Measurements from ENCODE around the gene ARHGEF5. TPM values are rescaled to one million over a fixed set of nuclear protein-coding genes. Genes with fewer than 3 reads are reported as not detected.
"Not testable (repeated sequence)": the region's sequence is repeated elsewhere in the genome, so short reads cannot be mapped to it uniquely, and the experiment has no call there.

Gene ARHGEF5
- total RNA-seq (2014; rRNA removed; shearing (Covaris generic)) (not detected in 2 replicates), total RNA-seq (2022) (not detected in 2 replicates), Bru-seq, nascent RNA (not detected), BruChase-seq, experiment 1, labeled RNA remaining after a 6-hour chase (percentile 9 among the genes with signal in this experiment), BruChase-seq, experiment 2, labeled RNA remaining after a 2-hour chase (percentile 14 among the genes with signal in this experiment)
- long read RNA-seq = 0 reads

DNA sequence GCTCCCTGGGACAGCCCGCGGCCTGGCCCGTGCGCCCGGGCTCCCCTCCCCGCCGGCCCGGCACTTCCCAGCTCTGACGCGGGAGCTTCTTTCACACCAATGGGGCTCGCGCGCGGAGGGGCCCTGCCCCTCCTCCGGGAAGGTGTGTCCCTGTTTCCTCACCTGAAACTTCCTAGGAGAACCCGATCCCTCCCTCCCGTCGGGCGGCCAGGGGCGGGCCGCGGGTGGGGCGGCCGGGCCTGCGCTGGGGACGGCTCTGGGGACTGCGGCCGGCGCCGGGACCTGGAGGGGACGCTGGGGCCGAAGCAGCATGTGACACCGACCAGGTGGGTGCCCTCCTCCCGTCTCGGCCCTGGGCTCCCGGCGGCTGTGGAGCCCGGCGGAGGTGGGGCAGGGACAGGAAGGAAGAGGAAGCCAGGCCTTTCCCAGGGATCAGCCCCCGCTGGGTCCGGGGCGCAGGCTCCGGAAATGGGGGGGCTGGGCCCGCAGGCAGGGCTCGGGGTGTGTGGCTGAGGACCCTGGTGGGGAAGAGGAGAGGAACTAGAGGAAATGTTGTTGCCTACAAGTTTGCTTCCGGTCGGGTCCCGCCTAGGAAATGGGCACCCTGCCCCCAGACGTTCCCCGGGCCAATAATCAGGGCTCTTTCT, at the start of gene ARHGEF5:
Gene ARHGEF5, plus strand, starts transcription at position 227 of the 647 bp plus-strand sequence. CDS start 7,268 bp downstream, outside the sequence.
- intact Hi-C loops (cut with micrococcal nuclease; ENCODE audit: unreplicated experiment); H3K79me2 ChIP-seq (ENCODE audit: insufficient read depth, low read depth, low read length); H2AFZ ChIP-seq (ENCODE audit: low read length); DNase-seq (ENCODE audit: low spot score); CTCF ChIA-PET (ENCODE audit: unreplicated experiment); H3K4me2 ChIP-seq (ENCODE audit: low read length); H3K9me3 ChIP-seq (ENCODE audit: low read length); H3K27ac ChIP-seq (ENCODE audit: low read depth, low read length, poor library complexity, severe bottlenecking); POLR2A ChIA-PET; H4K20me1 ChIP-seq (ENCODE audit: insufficient read depth, low read length); H3K36me3 ChIP-seq (ENCODE audit: insufficient read depth, low read length); H3K4me1 ChIP-seq (ENCODE audit: insufficient read depth, low read length, poor library complexity, severe bottlenecking); H3K4me3 ChIP-seq (ENCODE audit: low read depth, low read length, poor library complexity, severe bottlenecking); H3K9me2 ChIP-seq (ENCODE audit: insufficient read depth, low read length); BruUV-seq (replicated peaks): not testable (repeated sequence)

DNA sequence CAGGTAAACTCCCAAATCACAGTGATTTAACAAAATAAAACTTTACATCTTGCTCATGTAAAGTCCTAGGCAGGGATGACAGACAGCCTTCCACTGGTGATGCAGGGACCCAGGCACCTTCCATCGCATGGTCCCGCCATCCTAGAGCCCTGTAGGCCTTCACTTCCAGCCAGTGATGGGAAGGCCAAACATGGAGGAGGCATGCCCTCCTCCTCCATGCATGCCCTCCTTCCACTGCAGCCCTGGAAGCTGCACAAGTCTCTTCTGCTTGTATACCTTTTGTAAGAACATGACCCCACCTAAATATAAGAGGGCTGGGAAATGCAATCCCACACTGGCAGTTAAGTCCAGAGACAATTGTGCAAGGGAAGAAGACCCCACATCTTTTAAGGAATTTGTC, 45.5 kb upstream of the ARHGEF5 start:
- H4K20me1 ChIP-seq (ENCODE audit: insufficient read depth, low read length); H3K4me1 ChIP-seq (ENCODE audit: insufficient read depth, low read length, poor library complexity, severe bottlenecking); intact Hi-C loops (cut with micrococcal nuclease; ENCODE audit: unreplicated experiment); H3K27ac ChIP-seq (ENCODE audit: low read depth, low read length, poor library complexity, severe bottlenecking); POLR2A ChIA-PET; H3K79me2 ChIP-seq (ENCODE audit: insufficient read depth, low read depth, low read length); BruUV-seq (replicated peaks); CTCF ChIA-PET (ENCODE audit: unreplicated experiment); H2AFZ ChIP-seq (ENCODE audit: low read length); H3K9me2 ChIP-seq (ENCODE audit: insufficient read depth, low read length); DNase-seq (ENCODE audit: low spot score); H3K9me3 ChIP-seq (ENCODE audit: low read length); H3K4me2 ChIP-seq (ENCODE audit: low read length); H3K36me3 ChIP-seq (ENCODE audit: insufficient read depth, low read length); H3K4me3 ChIP-seq (ENCODE audit: low read depth, low read length, poor library complexity, severe bottlenecking): not testable (repeated sequence)

DNA sequence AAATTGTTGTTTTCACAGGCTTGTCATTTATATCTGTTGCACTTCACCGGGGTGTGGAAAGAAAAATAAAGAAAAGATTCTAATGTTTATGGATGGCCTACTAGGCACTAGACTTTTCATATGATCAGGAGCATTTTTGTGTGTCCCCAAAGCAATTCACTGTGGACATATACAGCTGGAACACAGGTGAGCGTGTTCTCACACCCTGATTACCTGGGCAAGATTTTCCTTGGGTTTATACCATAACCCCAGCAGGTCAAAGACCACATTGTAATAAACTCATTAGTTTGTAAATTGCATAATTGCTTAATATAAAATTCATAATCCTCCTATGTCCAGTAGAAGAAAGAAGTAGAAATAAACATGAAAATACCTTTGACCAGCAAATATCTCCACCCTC, 44.0 kb upstream of the ARHGEF5 start:
- H2AFZ ChIP-seq (ENCODE audit: low read length); POLR2A ChIA-PET; DNase-seq (ENCODE audit: low spot score); H3K9me2 ChIP-seq (ENCODE audit: insufficient read depth, low read length); intact Hi-C loops (cut with micrococcal nuclease; ENCODE audit: unreplicated experiment); H3K36me3 ChIP-seq (ENCODE audit: insufficient read depth, low read length); H3K4me2 ChIP-seq (ENCODE audit: low read length); CTCF ChIA-PET (ENCODE audit: unreplicated experiment); H3K9me3 ChIP-seq (ENCODE audit: low read length); H3K79me2 ChIP-seq (ENCODE audit: insufficient read depth, low read depth, low read length); H3K4me1 ChIP-seq (ENCODE audit: insufficient read depth, low read length, poor library complexity, severe bottlenecking); H3K27ac ChIP-seq (ENCODE audit: low read depth, low read length, poor library complexity, severe bottlenecking); BruUV-seq (replicated peaks); H4K20me1 ChIP-seq (ENCODE audit: insufficient read depth, low read length); H3K4me3 ChIP-seq (ENCODE audit: low read depth, low read length, poor library complexity, severe bottlenecking): not testable (repeated sequence)

DNA sequence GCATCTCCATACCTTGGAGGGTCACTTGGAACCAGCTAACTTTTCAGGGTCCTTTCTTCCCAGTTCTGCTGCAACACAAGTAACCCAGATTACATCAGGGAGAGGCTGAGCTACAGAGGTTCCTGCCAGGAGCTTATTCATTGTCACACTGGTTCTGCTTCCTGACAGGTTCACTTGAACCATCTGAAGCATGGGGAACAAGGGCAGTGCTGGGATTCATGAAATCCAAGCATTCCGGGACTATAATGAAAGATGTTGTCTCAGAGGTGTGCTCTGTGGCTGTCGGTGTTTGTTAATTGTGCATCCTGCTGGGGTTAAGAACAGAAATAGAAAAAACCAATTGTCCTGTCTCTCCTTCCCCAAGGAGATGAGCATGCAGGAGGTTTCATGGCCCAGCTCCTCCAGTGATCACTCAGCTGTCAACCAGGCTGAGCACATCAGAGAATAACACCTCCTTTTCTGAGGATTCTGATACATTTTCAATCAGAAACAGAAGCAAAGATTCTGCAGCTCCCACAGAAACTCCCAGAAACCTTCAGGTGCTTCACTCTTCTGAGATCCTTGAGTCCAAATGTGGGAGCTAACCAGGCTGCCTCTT, 43.2 kb upstream of the ARHGEF5 start, which contains the start of gene OR2A1:
Gene OR2A1, plus strand, starts transcription at position 548 of the 598 bp plus-strand sequence. CDS start 5,706 bp downstream, outside the sequence.
- H3K27ac ChIP-seq (ENCODE audit: low read depth, low read length, poor library complexity, severe bottlenecking); intact Hi-C loops (cut with micrococcal nuclease; ENCODE audit: unreplicated experiment); H3K4me3 ChIP-seq (ENCODE audit: low read depth, low read length, poor library complexity, severe bottlenecking); H3K36me3 ChIP-seq (ENCODE audit: insufficient read depth, low read length); H3K79me2 ChIP-seq (ENCODE audit: insufficient read depth, low read depth, low read length); POLR2A ChIA-PET; CTCF ChIA-PET (ENCODE audit: unreplicated experiment); H2AFZ ChIP-seq (ENCODE audit: low read length); H3K9me3 ChIP-seq (ENCODE audit: low read length); BruUV-seq (replicated peaks); H3K4me2 ChIP-seq (ENCODE audit: low read length); H4K20me1 ChIP-seq (ENCODE audit: insufficient read depth, low read length); DNase-seq (ENCODE audit: low spot score); H3K9me2 ChIP-seq (ENCODE audit: insufficient read depth, low read length); H3K4me1 ChIP-seq (ENCODE audit: insufficient read depth, low read length, poor library complexity, severe bottlenecking): not testable (repeated sequence)

GRCh38 chr7:144317537-144317936, 37.7 kb upstream of the ARHGEF5 start:
- H3K36me3 ChIP-seq (ENCODE audit: insufficient read depth, low read length); H3K9me2 ChIP-seq (ENCODE audit: insufficient read depth, low read length); POLR2A ChIA-PET; intact Hi-C loops (cut with micrococcal nuclease; ENCODE audit: unreplicated experiment); DNase-seq (ENCODE audit: low spot score); H3K9me3 ChIP-seq (ENCODE audit: low read length); H3K27ac ChIP-seq (ENCODE audit: low read depth, low read length, poor library complexity, severe bottlenecking); H3K4me1 ChIP-seq (ENCODE audit: insufficient read depth, low read length, poor library complexity, severe bottlenecking); H3K4me2 ChIP-seq (ENCODE audit: low read length); H3K79me2 ChIP-seq (ENCODE audit: insufficient read depth, low read depth, low read length); H3K4me3 ChIP-seq (ENCODE audit: low read depth, low read length, poor library complexity, severe bottlenecking); CTCF ChIA-PET (ENCODE audit: unreplicated experiment); BruUV-seq (replicated peaks); H2AFZ ChIP-seq (ENCODE audit: low read length); H4K20me1 ChIP-seq (ENCODE audit: insufficient read depth, low read length): not testable (repeated sequence)

GRCh38 chr7:144319547-144319946, 35.7 kb upstream of the ARHGEF5 start:
- H2AFZ ChIP-seq (ENCODE audit: low read length); BruUV-seq (replicated peaks); H3K9me2 ChIP-seq (ENCODE audit: insufficient read depth, low read length); H3K36me3 ChIP-seq (ENCODE audit: insufficient read depth, low read length); H4K20me1 ChIP-seq (ENCODE audit: insufficient read depth, low read length); POLR2A ChIA-PET; H3K27ac ChIP-seq (ENCODE audit: low read depth, low read length, poor library complexity, severe bottlenecking); CTCF ChIA-PET (ENCODE audit: unreplicated experiment); H3K9me3 ChIP-seq (ENCODE audit: low read length); intact Hi-C loops (cut with micrococcal nuclease; ENCODE audit: unreplicated experiment); H3K79me2 ChIP-seq (ENCODE audit: insufficient read depth, low read depth, low read length); DNase-seq (ENCODE audit: low spot score); H3K4me1 ChIP-seq (ENCODE audit: insufficient read depth, low read length, poor library complexity, severe bottlenecking); H3K4me2 ChIP-seq (ENCODE audit: low read length); H3K4me3 ChIP-seq (ENCODE audit: low read depth, low read length, poor library complexity, severe bottlenecking): not testable (repeated sequence)
